ENCODE data around the gene EFNA2. TPM values are rescaled to one million over a fixed set of nuclear protein-coding genes. Genes with fewer than 3 reads are reported as not detected.

EFNA2 gene
- total and polyA plus RNA-seq, 2 of the 4 experiments (the other 2 are of a cell fraction): not detected

- TF ChIP-seq, protein P1, sequence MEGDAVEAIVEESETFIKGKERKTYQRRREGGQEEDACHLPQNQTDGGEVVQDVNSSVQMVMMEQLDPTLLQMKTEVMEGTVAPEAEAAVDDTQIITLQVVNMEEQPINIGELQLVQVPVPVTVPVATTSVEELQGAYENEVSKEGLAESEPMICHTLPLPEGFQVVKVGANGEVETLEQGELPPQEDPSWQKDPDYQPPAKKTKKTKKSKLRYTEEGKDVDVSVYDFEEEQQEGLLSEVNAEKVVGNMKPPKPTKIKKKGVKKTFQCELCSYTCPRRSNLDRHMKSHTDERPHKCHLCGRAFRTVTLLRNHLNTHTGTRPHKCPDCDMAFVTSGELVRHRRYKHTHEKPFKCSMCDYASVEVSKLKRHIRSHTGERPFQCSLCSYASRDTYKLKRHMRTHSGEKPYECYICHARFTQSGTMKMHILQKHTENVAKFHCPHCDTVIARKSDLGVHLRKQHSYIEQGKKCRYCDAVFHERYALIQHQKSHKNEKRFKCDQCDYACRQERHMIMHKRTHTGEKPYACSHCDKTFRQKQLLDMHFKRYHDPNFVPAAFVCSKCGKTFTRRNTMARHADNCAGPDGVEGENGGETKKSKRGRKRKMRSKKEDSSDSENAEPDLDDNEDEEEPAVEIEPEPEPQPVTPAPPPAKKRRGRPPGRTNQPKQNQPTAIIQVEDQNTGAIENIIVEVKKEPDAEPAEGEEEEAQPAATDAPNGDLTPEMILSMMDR (conservative IDR thresholded peaks at IDR 0.05; ENCODE audit: low read depth, low read length): peak; percentile 88
Observed at GRCh38 chr19:1266916-1267476, 18.7 kb upstream of the EFNA2 start (continued).

All from IMR-90 (cell line).